IMR-90 (cell line): ENCODE measurements around the gene ARHGEF10L. TPM values are rescaled to one million over a fixed set of nuclear protein-coding genes. Genes with fewer than 3 reads are reported as not detected.

Experiments used
- ATAC-seq: fragments of 200-7000 bp; cut with Tn5 transposase; 2 replicates; pipeline ENCODE4 v1.9.1; 2020; ENCODE audit warnings: low read depth, mild to moderate bottlenecking, moderate library complexity
- BruUV-seq: library from RNA; stranded (reverse); fragments of 400-500 nt; replicated peaks from 2 replicates; lab custom pipeline; 2021; lab: Mats Ljungman, UMichigan
- CTCF ChIA-PET: fragments of 300-600 bp; formaldehyde crosslinking; extraction: SDS; loops from one replicate; lab custom pipeline; 2021; ENCODE audit warnings: antibody characterized with exemption; lab: Yijun Ruan, JAX
- POLR2A ChIA-PET: fragments of 300-600 bp; sonication (Branson Sonifier 250); formaldehyde crosslinking; loops from one replicate; lab custom pipeline; 2022; ENCODE audit warnings: antibody characterized with exemption; ENCODE audit not compliant: unreplicated experiment; lab: Charles Lee
- DNase-seq: peaks from one replicate; pipeline ENCODE4 v3.0.0; 2013
- H2AFZ ChIP-seq: replicated peaks from 2 replicates; pipeline ENCODE3; 2013; ENCODE audit warnings: low read length, mild to moderate bottlenecking; ENCODE audit not compliant: poor library complexity
- H2AK5ac ChIP-seq: 2 replicates; pipeline ENCODE4 v1.6.1; 2013; ENCODE audit warnings: low read depth, low read length, inconsistent platforms
- H2AK9ac ChIP-seq: replicated peaks from 2 replicates; pipeline ENCODE3; 2013; ENCODE audit warnings: mild to moderate bottlenecking, low read depth, low read length, moderate library complexity; ENCODE audit not compliant: poor library complexity
- H2BK120ac ChIP-seq: 2 replicates; pipeline ENCODE4 v1.6.1; 2013; ENCODE audit warnings: low read depth, low read length, inconsistent platforms
- H2BK15ac ChIP-seq: 3 replicates; pipeline ENCODE4 v1.6.1; 2013; ENCODE audit warnings: low read depth, low read length, inconsistent platforms
- H2BK20ac ChIP-seq: 2 replicates; pipeline ENCODE4 v1.6.1; 2013; ENCODE audit warnings: low read depth, mild to moderate bottlenecking, inconsistent platforms, low read length, moderate library complexity
- H2BK5ac ChIP-seq: 2 replicates; pipeline ENCODE4 v1.6.1; 2013; ENCODE audit warnings: mild to moderate bottlenecking, low read depth, low read length, inconsistent platforms; ENCODE audit not compliant: poor library complexity, severe bottlenecking
- H3K14ac ChIP-seq: replicated peaks from 2 replicates; pipeline ENCODE4 v1.6.1; 2013; ENCODE audit warnings: low read depth, low read length, inconsistent platforms
- H3K18ac ChIP-seq: 2 replicates; pipeline ENCODE4 v1.6.1; 2013; ENCODE audit warnings: low read depth, low read length, control low read depth
- H3K23ac ChIP-seq: 2 replicates; pipeline ENCODE4 v1.6.1; 2013; ENCODE audit warnings: low read depth, low read length, inconsistent platforms
- H3K27ac ChIP-seq: 2 replicates; pipeline ENCODE4 v1.5.1; 2013; ENCODE audit warnings: mild to moderate bottlenecking, control low read depth, low read length; ENCODE audit not compliant: insufficient read depth
- H3K27me3 ChIP-seq: 2 replicates; pipeline ENCODE4 v1.6.1; 2013; ENCODE audit warnings: low read length; ENCODE audit not compliant: control insufficient read depth, insufficient read depth
- H3K36me3 ChIP-seq: 2 replicates; pipeline ENCODE4 v1.6.1; 2013; ENCODE audit warnings: low read length, mixed read lengths; ENCODE audit not compliant: control insufficient read depth, insufficient read depth
- H3K4ac ChIP-seq: 2 replicates; pipeline ENCODE4 v1.6.1; 2013; ENCODE audit warnings: low read depth, low read length, inconsistent platforms
- H3K4me1 ChIP-seq: 2 replicates; pipeline ENCODE4 v1.6.1; 2013; ENCODE audit warnings: low read length, mixed read lengths; ENCODE audit not compliant: control insufficient read depth, insufficient read depth
- H3K4me2 ChIP-seq: 2 replicates; pipeline ENCODE4 v1.6.1; 2013; ENCODE audit warnings: low read depth, mild to moderate bottlenecking, control low read depth, low read length, moderate library complexity
- H3K4me3 ChIP-seq: 2 replicates; pipeline ENCODE4 v1.5.1; 2013; ENCODE audit warnings: low read depth, mild to moderate bottlenecking, control low read depth, low read length, moderate library complexity; ENCODE audit not compliant: insufficient read depth
- H3K56ac ChIP-seq: 2 replicates; pipeline ENCODE4 v1.6.1; 2013; ENCODE audit warnings: low read length, inconsistent platforms; ENCODE audit not compliant: insufficient read depth; ENCODE audit errors: extremely low read depth
- H3K79me1 ChIP-seq, 2 experiments: 2 replicates each; pipeline ENCODE4 v1.6.1; 2013; ENCODE audit warnings: low read length in 2 of 2, inconsistent platforms in 1 of 2, low read depth in 1 of 2
- H3K9ac ChIP-seq: 2 replicates; pipeline ENCODE4 v1.6.1; 2013; ENCODE audit warnings: low read depth, low read length, control low read depth
- H3K9me1 ChIP-seq: 2 replicates; pipeline ENCODE4 v1.6.1; 2013; ENCODE audit warnings: low read length, inconsistent platforms; ENCODE audit not compliant: insufficient read depth
- H3K9me3 ChIP-seq: 2 replicates; pipeline ENCODE4 v1.6.1; 2013; ENCODE audit warnings: low read length; ENCODE audit not compliant: control insufficient read depth, insufficient read depth
- H4K20me1 ChIP-seq: 2 replicates; pipeline ENCODE4 v1.6.1; 2013; ENCODE audit warnings: low read length, inconsistent platforms; ENCODE audit not compliant: insufficient read depth
- H4K5ac ChIP-seq: 2 replicates; pipeline ENCODE4 v1.6.1; 2013; ENCODE audit warnings: mild to moderate bottlenecking, low read depth, low read length, control low read depth
- H4K8ac ChIP-seq, 2 experiments: 2 replicates each; pipeline ENCODE4 v1.6.1; 2013; ENCODE audit warnings: low read depth in 2 of 2, low read length in 2 of 2, control low read depth in 1 of 2, inconsistent platforms in 1 of 2
- H4K91ac ChIP-seq: 2 replicates; pipeline ENCODE4 v1.6.1; 2013; ENCODE audit warnings: low read depth, low read length, inconsistent platforms; ENCODE audit not compliant: insufficient read depth
- BHLHE40 ChIP-seq: fragments of 150-350 bp; IDR thresholded peaks from 2 replicates; pipeline ENCODE4 v1.6.1; 2016; ENCODE audit warnings: mild to moderate bottlenecking, low read depth, low read length
- CHD1 ChIP-seq: IDR thresholded peaks from 2 replicates; pipeline ENCODE4 v1.6.1; 2012; ENCODE audit warnings: low read depth, low read length, improper control_type of control experiment
- MAZ ChIP-seq: IDR thresholded peaks from 2 replicates; pipeline ENCODE4 v1.6.1; 2012; ENCODE audit warnings: low read depth, mild to moderate bottlenecking, low read length, improper control_type of control experiment, moderate library complexity, borderline replicate concordance
- MXI1 ChIP-seq: IDR thresholded peaks from 2 replicates; pipeline ENCODE4 v1.6.1; 2012; ENCODE audit warnings: low read depth, mild to moderate bottlenecking, low read length, moderate library complexity, borderline replicate concordance
- NFE2L2 ChIP-seq: fragments of 150-350 bp; IDR thresholded peaks from 2 replicates; pipeline ENCODE4 v1.6.1; 2016; ENCODE audit warnings: low read depth, mild to moderate bottlenecking, low read length
- RAD21 ChIP-seq: IDR thresholded peaks from 2 replicates; pipeline ENCODE4 v1.6.1; 2012; ENCODE audit warnings: low read length, improper control_type of control experiment
- SMC3 ChIP-seq: fragments of 150-350 bp; IDR thresholded peaks from 2 replicates; pipeline ENCODE4 v1.6.1; 2016; ENCODE audit warnings: low read depth, mild to moderate bottlenecking, antibody characterized with exemption, low read length, moderate library complexity
- WGBS, 2 experiments: methylation state at CpG; one replicate each; pipeline versions ENCODE4 v1.1.5 to v1.1.7; 2013; ENCODE audit warnings: missing lambda C conversion rate in 2 of 2; ENCODE audit not compliant: insufficient read length in 1 of 2; ENCODE audit errors: extremely low coverage in 2 of 2; 5-methylcytosine and 5-hydroxymethylcytosine counted together
- dilution Hi-C: fragments of 300-500 bp; cut with HindIII; formaldehyde crosslinking; loops from one replicate; pipeline ENCODE4 v1.14.3; 2018; ENCODE audit warnings: low sequenced_read_pairs; ENCODE audit not compliant: unreplicated experiment
- in situ Hi-C: fragments of 300-500 bp; cut with MboI; formaldehyde crosslinking; loops from 3 replicates; pipeline ENCODE4 v1.14.3; 2019; ENCODE audit warnings: low sequenced_read_pairs, inconsistent platforms, mixed read lengths
- intact Hi-C: fragments of 100-400 bp; cut with micrococcal nuclease; formaldehyde crosslinking; loops from 2 replicates; pipeline ENCODE4 v1.10.0; 2022
- polyA plus RNA-seq, 3 experiments: library from polyadenylated mRNA; depleted of rRNA; stranded (reverse); fragments of >200 nt; gene quantifications; 2 replicates each; pipeline ENCODE4 v1.2.3, GENCODE V29; 2012; ENCODE audit warnings: low replicate concordance in 1 of 3
- total RNA-seq: library from RNA; depleted of rRNA; stranded (reverse); fragments of >200 nt; gene quantifications from 2 replicates; pipeline ENCODE4 v1.2.3, GENCODE V29; 2012
- TF ChIP-seq, protein P1 (sequence below): fragments of 150-350 bp; IDR thresholded peaks from 2 replicates; pipeline ENCODE4 v1.6.1; 2017; ENCODE audit warnings: mild to moderate bottlenecking, antibody characterized with exemption, low read length, low read depth
- TF ChIP-seq, protein P2 (sequence below): conservative IDR thresholded peaks from 2 replicates; pipeline ENCODE4 v1.5.1; 2012; ENCODE audit warnings: mild to moderate bottlenecking, low read depth, low read length, improper control_type of control experiment

Gene ARHGEF10L
- total and polyA plus RNA-seq, 2 of the 4 experiments (the other 2 are of a cell fraction), result 4.8 to 12.4 TPM

DNA sequence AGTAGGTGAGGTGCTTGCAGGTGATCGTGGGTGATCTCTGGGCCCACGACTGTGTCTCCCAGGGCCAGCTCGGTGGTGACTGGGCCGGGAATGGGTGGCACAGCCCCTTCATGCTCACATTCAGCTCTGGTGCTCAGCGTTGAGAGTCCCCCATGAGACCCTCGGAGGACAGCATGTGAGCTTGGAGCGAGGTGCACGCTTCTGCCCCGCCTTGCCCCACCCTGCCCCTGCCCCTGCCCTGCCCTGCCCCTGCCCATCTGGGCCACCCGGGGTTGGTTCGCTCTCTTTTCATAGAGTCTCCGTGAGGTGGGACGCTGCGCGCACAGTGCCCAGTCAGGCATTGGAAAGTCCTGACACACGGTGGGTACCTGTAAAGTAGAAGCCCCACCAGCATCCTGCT, 140.4 kb downstream of the ARHGEF10L start:
- Histone ChIP-seq H2AK9ac (no peak overlapping the region), H3K56ac (no peak overlapping the region), H3K4me3 (no peak overlapping the region), H3K4me1 (no peaks in the 10 kb centered on the region), H3K27ac (no peak overlapping the region), H3K14ac (no peak overlapping the region), H4K8ac (no peak overlapping the region), H2BK120ac (no peak overlapping the region), H3K4me2 (no peak overlapping the region), H3K4ac (no peak overlapping the region), H3K9me3 (no peaks in the 10 kb centered on the region), H2AFZ (no peak overlapping the region), H4K20me1 (peaks cover 16% of the 10 kb centered on the region), H3K27me3 (no peaks in the 10 kb centered on the region), H3K23ac (no peak overlapping the region), H2BK20ac (no peak overlapping the region), H2BK5ac (no peak overlapping the region), H3K79me1 (peaks cover 6 to 10% of the 10 kb centered on the region in 2 experiments; a peak in 3 of 4 replicates), H3K18ac (no peak overlapping the region), H3K36me3 (peaks cover 2% of the 10 kb centered on the region; the same call in 1 of the 2 replicates), H2BK15ac (no peak overlapping the region), H3K9ac (no peak overlapping the region), H3K9me1 (peaks cover 13% of the 10 kb centered on the region), H4K5ac (no peak overlapping the region), H4K91ac (no peak overlapping the region), H2AK5ac (no peak overlapping the region)
- TF ChIP-seq MAZ (no peak), NFE2L2 (no peak), SMC3 (no peak), CHD1 (no peak), BHLHE40 (no peak), MXI1 (no peak), RAD21 (no peak)
- TF ChIP-seq, protein P1, sequence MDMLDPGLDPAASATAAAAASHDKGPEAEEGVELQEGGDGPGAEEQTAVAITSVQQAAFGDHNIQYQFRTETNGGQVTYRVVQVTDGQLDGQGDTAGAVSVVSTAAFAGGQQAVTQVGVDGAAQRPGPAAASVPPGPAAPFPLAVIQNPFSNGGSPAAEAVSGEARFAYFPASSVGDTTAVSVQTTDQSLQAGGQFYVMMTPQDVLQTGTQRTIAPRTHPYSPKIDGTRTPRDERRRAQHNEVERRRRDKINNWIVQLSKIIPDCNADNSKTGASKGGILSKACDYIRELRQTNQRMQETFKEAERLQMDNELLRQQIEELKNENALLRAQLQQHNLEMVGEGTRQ, result no peak
- TF ChIP-seq, protein P2, sequence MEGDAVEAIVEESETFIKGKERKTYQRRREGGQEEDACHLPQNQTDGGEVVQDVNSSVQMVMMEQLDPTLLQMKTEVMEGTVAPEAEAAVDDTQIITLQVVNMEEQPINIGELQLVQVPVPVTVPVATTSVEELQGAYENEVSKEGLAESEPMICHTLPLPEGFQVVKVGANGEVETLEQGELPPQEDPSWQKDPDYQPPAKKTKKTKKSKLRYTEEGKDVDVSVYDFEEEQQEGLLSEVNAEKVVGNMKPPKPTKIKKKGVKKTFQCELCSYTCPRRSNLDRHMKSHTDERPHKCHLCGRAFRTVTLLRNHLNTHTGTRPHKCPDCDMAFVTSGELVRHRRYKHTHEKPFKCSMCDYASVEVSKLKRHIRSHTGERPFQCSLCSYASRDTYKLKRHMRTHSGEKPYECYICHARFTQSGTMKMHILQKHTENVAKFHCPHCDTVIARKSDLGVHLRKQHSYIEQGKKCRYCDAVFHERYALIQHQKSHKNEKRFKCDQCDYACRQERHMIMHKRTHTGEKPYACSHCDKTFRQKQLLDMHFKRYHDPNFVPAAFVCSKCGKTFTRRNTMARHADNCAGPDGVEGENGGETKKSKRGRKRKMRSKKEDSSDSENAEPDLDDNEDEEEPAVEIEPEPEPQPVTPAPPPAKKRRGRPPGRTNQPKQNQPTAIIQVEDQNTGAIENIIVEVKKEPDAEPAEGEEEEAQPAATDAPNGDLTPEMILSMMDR, result no peak
- DNase-seq (no peak), ATAC-seq (no peak)
- ChIA-PET POLR2A (no interaction called here), CTCF (no interaction called here)
- no TSS peak for BruUV-seq
- in situ Hi-C loops, result no loop called here
- intact Hi-C loops, result no loop called here
- 92% methylated on average over 8 of the region's 16 CpGs; no CpG with 5 or more reads in 1 of the 2 experiments for WGBS, 2 experiments
- dilution Hi-C loops, result no loop called here
